Measurements from ENCODE around the gene SNX19. TPM values are rescaled to one million over a fixed set of nuclear protein-coding genes. Genes with fewer than 3 reads are reported as not detected.
"Not testable (repeated sequence)": the region's sequence is repeated elsewhere in the genome, so short reads cannot be mapped to it uniquely, and the experiment has no call there.

Gene SNX19
- 10 to 100 TPM; 41.5 to 43.4 TPM for total RNA-seq

GRCh38 chr11:130916238-130916855 is at the start of gene SNX19:
SNX19 (minus strand) TSS chr11:130916479; CDS start chr11:130915939, 540 bp downstream.
- DNase-seq (peak; percentile 92), ATAC-seq (peak; percentile 100)
- Mint-ChIP-seq H3K27ac (peak within 1 kb of the TSS; percentile 80), H3K4me1 (peaks cover 34% of the 10 kb centered on the region), H3K4me3 (peak within 1 kb of the TSS; percentile 77), H3K36me3 (peaks cover 28% of the 10 kb centered on the region), H3K27me3 (peaks cover 6% of the 10 kb centered on the region), H3K9me3 (ENCODE audit: low read depth) (no peaks in the 10 kb centered on the region)
- CTCF ChIA-PET = interaction anchor here (0.5 to 3.7 kb wide), 23 partner anchors 9 to 758 kb away, joined by 3 to 50 read pairs (median 4); no protein-coding TSS in a partner anchor

GRCh38 chr11:130964058-130964792 is 47.9 kb upstream of the SNX19 start:
- Mint-ChIP-seq H3K27me3 (peaks cover 6% of the 10 kb centered on the region), H3K4me3 (no peak overlapping the region), H3K27ac (no peak overlapping the region)

GRCh38 chr11:130947889-130948288 is 31.6 kb upstream of the SNX19 start:
- H3K4me3 Mint-ChIP-seq = no peak overlapping the region
- ATAC-seq (no peak), DNase-seq (no peak)
- CTCF ChIA-PET = no interaction called here
- no peaks in the 10 kb centered on the region for H3K9me3 Mint-ChIP-seq (ENCODE audit: low read depth)
- H3K4me1 Mint-ChIP-seq = peaks cover 8% of the 10 kb centered on the region
- H3K36me3 Mint-ChIP-seq = no peaks in the 10 kb centered on the region
- H3K27me3 Mint-ChIP-seq = peaks cover 2% of the 10 kb centered on the region
- H3K27ac Mint-ChIP-seq = no peak overlapping the region

More at GRCh38 chr11:130964058-130964792, 47.9 kb upstream of the SNX19 start:
- CTCF ChIA-PET = no interaction called here
- no peaks in the 10 kb centered on the region for H3K9me3 Mint-ChIP-seq (ENCODE audit: low read depth)
- ATAC-seq (no peak), DNase-seq (no peak)
- no peaks in the 10 kb centered on the region for H3K36me3 Mint-ChIP-seq
- H3K4me1 Mint-ChIP-seq = no peaks in the 10 kb centered on the region

- CTCF ChIA-PET = no interaction called here
- H3K4me3 Mint-ChIP-seq = no peak overlapping the region
- ATAC-seq (no peak), DNase-seq (no peak)
- H3K36me3 Mint-ChIP-seq = no peaks in the 10 kb centered on the region
- no peak overlapping the region for H3K27ac Mint-ChIP-seq
- H3K4me1 Mint-ChIP-seq = peaks cover 8% of the 10 kb centered on the region
- peaks cover 2% of the 10 kb centered on the region for H3K27me3 Mint-ChIP-seq
- H3K9me3 Mint-ChIP-seq (ENCODE audit: low read depth) = no peaks in the 10 kb centered on the region
Observed at GRCh38 chr11:130947481-130947880, 31.2 kb upstream of the SNX19 start.

- ATAC-seq (no peak), DNase-seq (no peak)
- H3K4me3 Mint-ChIP-seq = no peak overlapping the region
- CTCF ChIA-PET = no interaction called here
- H3K36me3 Mint-ChIP-seq = no peaks in the 10 kb centered on the region
- no peaks in the 10 kb centered on the region for H3K9me3 Mint-ChIP-seq (ENCODE audit: low read depth)
- H3K27ac Mint-ChIP-seq = no peak overlapping the region
- H3K4me1 Mint-ChIP-seq = peaks cover 8% of the 10 kb centered on the region
- H3K27me3 Mint-ChIP-seq = peaks cover 2% of the 10 kb centered on the region
Observed at GRCh38 chr11:130947058-130947457, 30.8 kb upstream of the SNX19 start.

- H3K27me3 Mint-ChIP-seq = peaks cover 2% of the 10 kb centered on the region
- ATAC-seq = no peak
- H3K4me1 Mint-ChIP-seq = peaks cover 8% of the 10 kb centered on the region
- no peak overlapping the region for H3K4me3 Mint-ChIP-seq
- CTCF ChIA-PET = no interaction called here
- DNase-seq = no peak
- H3K27ac Mint-ChIP-seq = no peak overlapping the region
- no peaks in the 10 kb centered on the region for H3K9me3 Mint-ChIP-seq (ENCODE audit: low read depth)
- H3K36me3 Mint-ChIP-seq = no peaks in the 10 kb centered on the region
Observed at GRCh38 chr11:130945896-130946295, 29.6 kb upstream of the SNX19 start.

GRCh38 chr11:130940706-130941105 is 24.4 kb upstream of the SNX19 start:
- CTCF ChIA-PET = no interaction called here
- H3K27me3 Mint-ChIP-seq = peaks cover 5% of the 10 kb centered on the region
- no peaks in the 10 kb centered on the region for H3K4me1 Mint-ChIP-seq
- no peak for DNase-seq
- H3K27ac Mint-ChIP-seq = no peak overlapping the region
- ATAC-seq = no peak
- no peaks in the 10 kb centered on the region for H3K36me3 Mint-ChIP-seq
- H3K4me3 Mint-ChIP-seq = no peak overlapping the region
- no peaks in the 10 kb centered on the region for H3K9me3 Mint-ChIP-seq (ENCODE audit: low read depth)

- CTCF ChIA-PET = interaction anchor here (1.3 kb wide), 1 partner anchor 21 kb away, joined by 5 read pairs; the partner anchor contains the start of gene SNX19
- Mint-ChIP-seq H3K27ac (no peak overlapping the region), H3K27me3 (peaks cover 5% of the 10 kb centered on the region), H3K9me3 (ENCODE audit: low read depth) (no peaks in the 10 kb centered on the region), H3K36me3 (no peaks in the 10 kb centered on the region), H3K4me3 (no peak overlapping the region), H3K4me1 (no peaks in the 10 kb centered on the region)
- DNase-seq (no peak), ATAC-seq (no peak)
Observed at GRCh38 chr11:130937051-130937450, 20.8 kb upstream of the SNX19 start.

GRCh38 chr11:130932086-130932712 is 15.9 kb upstream of the SNX19 start:
- DNase-seq (no peak), ATAC-seq (no peak)
- peaks cover 1% of the 10 kb centered on the region for H3K27me3 Mint-ChIP-seq
- no peaks in the 10 kb centered on the region for H3K9me3 Mint-ChIP-seq (ENCODE audit: low read depth)
- CTCF ChIA-PET = no interaction called here
- H3K4me1 Mint-ChIP-seq = no peaks in the 10 kb centered on the region
- no peak overlapping the region for H3K27ac Mint-ChIP-seq
- H3K4me3 Mint-ChIP-seq = no peak overlapping the region
- H3K36me3 Mint-ChIP-seq = no peaks in the 10 kb centered on the region

- Mint-ChIP-seq H3K27ac (no peak overlapping the region), H3K9me3 (ENCODE audit: low read depth) (no peaks in the 10 kb centered on the region), H3K4me3 (no peak overlapping the region), H3K36me3 (no peaks in the 10 kb centered on the region), H3K27me3 (peaks cover 10% of the 10 kb centered on the region), H3K4me1 (peaks cover 2% of the 10 kb centered on the region)
- CTCF ChIA-PET = interaction anchor here (1.2 kb wide), 1 partner anchor 8 kb away, joined by 4 read pairs; the partner anchor contains the start of gene SNX19
- peak; percentile 23 for ATAC-seq
- no peak for DNase-seq
Observed at GRCh38 chr11:130924750-130925149, 8.5 kb upstream of the SNX19 start.

GRCh38 chr11:130920612-130921011 is 4.3 kb upstream of the SNX19 start:
- DNase-seq; H3K4me3 Mint-ChIP-seq; ATAC-seq; H3K9me3 Mint-ChIP-seq (ENCODE audit: low read depth); H3K36me3 Mint-ChIP-seq; CTCF ChIA-PET; H3K27ac Mint-ChIP-seq: not testable (repeated sequence)
- Mint-ChIP-seq H3K27me3 (peaks cover 10% of the 10 kb centered on the region), H3K4me1 (peaks cover 12% of the 10 kb centered on the region)

GRCh38 chr11:130918081-130918480 is 1.8 kb upstream of the SNX19 start:
- CTCF ChIA-PET = interaction anchor here (1.0 kb wide), 1 partner anchor 12 kb away, joined by 3 read pairs; no protein-coding TSS in a partner anchor
- Mint-ChIP-seq H3K27me3 (peaks cover 10% of the 10 kb centered on the region), H3K27ac (no peak overlapping the region), H3K4me3 (no peak overlapping the region), H3K4me1 (peaks cover 30% of the 10 kb centered on the region), H3K36me3 (peaks cover 17% of the 10 kb centered on the region), H3K9me3 (ENCODE audit: low read depth) (no peaks in the 10 kb centered on the region)
- no peak for ATAC-seq
- DNase-seq = no peak

GRCh38 chr11:130916910-130917309 is 631 bp upstream of the SNX19 start:
- peaks cover 10% of the 10 kb centered on the region for H3K27me3 Mint-ChIP-seq
- H3K4me3 Mint-ChIP-seq = peak overlapping the region; percentile 77
- no peaks in the 10 kb centered on the region for H3K9me3 Mint-ChIP-seq (ENCODE audit: low read depth)
- CTCF ChIA-PET = interaction anchor here (0.5 to 3.7 kb wide), 22 partner anchors 8 to 758 kb away, joined by 3 to 50 read pairs (median 4); no protein-coding TSS in a partner anchor
- peaks cover 34% of the 10 kb centered on the region for H3K4me1 Mint-ChIP-seq
- ATAC-seq (no peak), DNase-seq (no peak)
- peak overlapping the region; percentile 76 for H3K27ac Mint-ChIP-seq
- peaks cover 24% of the 10 kb centered on the region for H3K36me3 Mint-ChIP-seq
